ENCODE data around the gene INS.

The INS gene

GRCh38 chr11:2198621-2199365, 37.8 kb upstream of the INS start:
- Histone ChIP-seq H2BK15ac (ENCODE audit: low read length) (peak overlapping the region; percentile 100), H2BK120ac (ENCODE audit: low read depth, low read length) (peak overlapping the region; percentile 92), H3K23ac (ENCODE audit: low read depth, low read length, poor library complexity) (peak overlapping the region; percentile 4), H3K27ac (replicated peaks; ENCODE audit: low read length) (no peak overlapping the region), H3K36me3 (replicated peaks in 1 of 2; ENCODE audit: control insufficient read depth in 2 of 2, insufficient read depth in 2 of 2, low read length in 2 of 2) (no peaks in the 10 kb centered on the region), H4K91ac (ENCODE audit: low read depth, low read length, poor library complexity) (no peak overlapping the region), H3K4me3 (ENCODE audit: low read length in 2 of 2) (no peak overlapping the region), H3K4ac (ENCODE audit: low read length) (peak overlapping the region; percentile 89), H2AK5ac (ENCODE audit: low read depth, low read length) (peak overlapping the region; percentile 97), H3K27me3 (ENCODE audit: control insufficient read depth in 3 of 3, insufficient read depth in 3 of 3, low read depth in 1 of 3, low read length in 3 of 3) (no peaks in the 10 kb centered on the region), H3K4me1 (ENCODE audit: control insufficient read depth in 2 of 2, insufficient read depth in 1 of 2, low read depth in 1 of 2, low read length in 2 of 2) (peaks cover 0 to 4% of the 10 kb centered on the region in 2 donors), H3K79me1 (ENCODE audit: low read depth, low read length) (peaks cover 4% of the 10 kb centered on the region), H2BK12ac (ENCODE audit: low read length) (peak overlapping the region; percentile 75), H2BK5ac (ENCODE audit: low read length) (peak overlapping the region; percentile 42), H3K9me3 (replicated peaks in 1 of 2; ENCODE audit: control insufficient read depth in 2 of 2, insufficient read depth in 1 of 2, low read depth in 1 of 2, low read length in 2 of 2) (no peaks in the 10 kb centered on the region), H4K8ac (ENCODE audit: low read depth, low read length) (peak overlapping the region; percentile 82), H3K14ac (ENCODE audit: low read length) (peak overlapping the region; percentile 57), H3K9ac (ENCODE audit: low read depth, low read length, poor library complexity) (no peak overlapping the region), H3K4me2 (ENCODE audit: insufficient read depth, low read length, poor library complexity, severe bottlenecking) (no peak overlapping the region), H3K18ac (ENCODE audit: low read length) (peak overlapping the region; percentile 89), H2AFZ (ENCODE audit: low read length) (no peak overlapping the region)
- WGBS, 2 donors (ENCODE audit: extremely low coverage in 2 of 2, insufficient read length in 2 of 2, insufficient replicate concordance in 1 of 2), result no CpG with 5 or more reads among the region's 21 CpGs
- DNase-seq (ENCODE audit: low spot score), result no peak

- H3K4ac ChIP-seq (ENCODE audit: low read length), result peak overlapping the region; percentile 84
- peaks cover 0 to 4% of the 10 kb centered on the region in 2 donors for H3K4me1 ChIP-seq (ENCODE audit: control insufficient read depth in 2 of 2, insufficient read depth in 1 of 2, low read depth in 1 of 2, low read length in 2 of 2)
- no peaks in the 10 kb centered on the region for H3K36me3 ChIP-seq (replicated peaks in 1 of 2; ENCODE audit: control insufficient read depth in 2 of 2, insufficient read depth in 2 of 2, low read length in 2 of 2)
- H2AK5ac ChIP-seq (ENCODE audit: low read depth, low read length), result peak overlapping the region; percentile 97
- no peak overlapping the region for H2AFZ ChIP-seq (ENCODE audit: low read length)
- H2BK5ac ChIP-seq (ENCODE audit: low read length), result peak overlapping the region; percentile 90
- H3K18ac ChIP-seq (ENCODE audit: low read length), result peak overlapping the region; percentile 95
- H3K23ac ChIP-seq (ENCODE audit: low read depth, low read length, poor library complexity), result peak overlapping the region; percentile 73
- no peak overlapping the region for H3K27ac ChIP-seq (replicated peaks; ENCODE audit: low read length)
- H4K8ac ChIP-seq (ENCODE audit: low read depth, low read length), result peak overlapping the region; percentile 82
- H3K14ac ChIP-seq (ENCODE audit: low read length), result peak overlapping the region; percentile 96
- H3K79me1 ChIP-seq (ENCODE audit: low read depth, low read length), result peaks cover 4% of the 10 kb centered on the region
- peak overlapping the region; percentile 53 for H4K91ac ChIP-seq (ENCODE audit: low read depth, low read length, poor library complexity)
- H2BK12ac ChIP-seq (ENCODE audit: low read length), result peak overlapping the region; percentile 99
- no peaks in the 10 kb centered on the region for H3K9me3 ChIP-seq (replicated peaks in 1 of 2; ENCODE audit: control insufficient read depth in 2 of 2, insufficient read depth in 1 of 2, low read depth in 1 of 2, low read length in 2 of 2)
- peak overlapping the region; percentile 100 for H2BK15ac ChIP-seq (ENCODE audit: low read length)
- H3K4me3 ChIP-seq (ENCODE audit: low read length in 2 of 2), result no peak overlapping the region
- H3K4me2 ChIP-seq (ENCODE audit: insufficient read depth, low read length, poor library complexity, severe bottlenecking), result no peak overlapping the region
- DNase-seq (ENCODE audit: low spot score), result no peak
- H2BK120ac ChIP-seq (ENCODE audit: low read depth, low read length), result peak overlapping the region; percentile 81
- peaks cover 0 to 4% (median 0%) of the 10 kb centered on the region in 3 experiments for H3K27me3 ChIP-seq (ENCODE audit: control insufficient read depth in 3 of 3, insufficient read depth in 3 of 3, low read depth in 1 of 3, low read length in 3 of 3)
- H3K9ac ChIP-seq (ENCODE audit: low read depth, low read length, poor library complexity), result no peak overlapping the region
- WGBS, 2 donors (ENCODE audit: extremely low coverage in 2 of 2, insufficient read length in 2 of 2, insufficient replicate concordance in 1 of 2), result no CpG with 5 or more reads among the region's 28 CpGs
Observed at GRCh38 chr11:2197771-2198520, 36.9 kb upstream of the INS start.

GRCh38 chr11:2196970-2197770, 36.2 kb upstream of the INS start:
- peak overlapping the region; percentile 99 for H2BK12ac ChIP-seq (ENCODE audit: low read length)
- no peak overlapping the region for H3K4me2 ChIP-seq (ENCODE audit: insufficient read depth, low read length, poor library complexity, severe bottlenecking)
- peak overlapping the region; percentile 81 for H2BK120ac ChIP-seq (ENCODE audit: low read depth, low read length)
- H2AK5ac ChIP-seq (ENCODE audit: low read depth, low read length), result peak overlapping the region; percentile 97
- H3K9me3 ChIP-seq (replicated peaks in 1 of 2; ENCODE audit: control insufficient read depth in 2 of 2, insufficient read depth in 1 of 2, low read depth in 1 of 2, low read length in 2 of 2), result no peaks in the 10 kb centered on the region
- no CpG with 5 or more reads among the region's 23 CpGs for WGBS, 2 donors (ENCODE audit: extremely low coverage in 2 of 2, insufficient read length in 2 of 2, insufficient replicate concordance in 1 of 2)
- no peak overlapping the region for H3K9ac ChIP-seq (ENCODE audit: low read depth, low read length, poor library complexity)
- H3K79me1 ChIP-seq (ENCODE audit: low read depth, low read length), result peaks cover 4% of the 10 kb centered on the region
- peak overlapping the region; percentile 73 for H3K23ac ChIP-seq (ENCODE audit: low read depth, low read length, poor library complexity)
- H3K4me3 ChIP-seq (ENCODE audit: low read length in 2 of 2), result no peak overlapping the region
- H3K4me1 ChIP-seq (ENCODE audit: control insufficient read depth in 2 of 2, insufficient read depth in 1 of 2, low read depth in 1 of 2, low read length in 2 of 2), result peaks cover 0 to 4% of the 10 kb centered on the region in 2 donors
- peak; percentile 68 for DNase-seq (ENCODE audit: low spot score)
- H2BK15ac ChIP-seq (ENCODE audit: low read length), result peak overlapping the region; percentile 100
- H4K91ac ChIP-seq (ENCODE audit: low read depth, low read length, poor library complexity), result peak overlapping the region; percentile 53
- H3K4ac ChIP-seq (ENCODE audit: low read length), result no peak overlapping the region
- peak overlapping the region; percentile 90 for H2BK5ac ChIP-seq (ENCODE audit: low read length)
- no peak overlapping the region for H2AFZ ChIP-seq (ENCODE audit: low read length)
- H3K27ac ChIP-seq (replicated peaks; ENCODE audit: low read length), result no peak overlapping the region
- peaks cover 0 to 4% (median 0%) of the 10 kb centered on the region in 3 experiments for H3K27me3 ChIP-seq (ENCODE audit: control insufficient read depth in 3 of 3, insufficient read depth in 3 of 3, low read depth in 1 of 3, low read length in 3 of 3)
- H4K8ac ChIP-seq (ENCODE audit: low read depth, low read length), result peak overlapping the region; percentile 43
- H3K36me3 ChIP-seq (replicated peaks in 1 of 2; ENCODE audit: control insufficient read depth in 2 of 2, insufficient read depth in 2 of 2, low read length in 2 of 2), result no peaks in the 10 kb centered on the region
- peak overlapping the region; percentile 95 for H3K18ac ChIP-seq (ENCODE audit: low read length)
- peak overlapping the region; percentile 96 for H3K14ac ChIP-seq (ENCODE audit: low read length)
